GM19455 (cell line): ENCODE measurements around the gene GSE1.

Experiments
- ATAC-seq: cut with Tn5 transposase; IDR thresholded peaks from one replicate; pipeline ENCODE4 v1.9.1; 2021; ENCODE audit not compliant: unreplicated experiment

The GSE1 gene

DNA sequence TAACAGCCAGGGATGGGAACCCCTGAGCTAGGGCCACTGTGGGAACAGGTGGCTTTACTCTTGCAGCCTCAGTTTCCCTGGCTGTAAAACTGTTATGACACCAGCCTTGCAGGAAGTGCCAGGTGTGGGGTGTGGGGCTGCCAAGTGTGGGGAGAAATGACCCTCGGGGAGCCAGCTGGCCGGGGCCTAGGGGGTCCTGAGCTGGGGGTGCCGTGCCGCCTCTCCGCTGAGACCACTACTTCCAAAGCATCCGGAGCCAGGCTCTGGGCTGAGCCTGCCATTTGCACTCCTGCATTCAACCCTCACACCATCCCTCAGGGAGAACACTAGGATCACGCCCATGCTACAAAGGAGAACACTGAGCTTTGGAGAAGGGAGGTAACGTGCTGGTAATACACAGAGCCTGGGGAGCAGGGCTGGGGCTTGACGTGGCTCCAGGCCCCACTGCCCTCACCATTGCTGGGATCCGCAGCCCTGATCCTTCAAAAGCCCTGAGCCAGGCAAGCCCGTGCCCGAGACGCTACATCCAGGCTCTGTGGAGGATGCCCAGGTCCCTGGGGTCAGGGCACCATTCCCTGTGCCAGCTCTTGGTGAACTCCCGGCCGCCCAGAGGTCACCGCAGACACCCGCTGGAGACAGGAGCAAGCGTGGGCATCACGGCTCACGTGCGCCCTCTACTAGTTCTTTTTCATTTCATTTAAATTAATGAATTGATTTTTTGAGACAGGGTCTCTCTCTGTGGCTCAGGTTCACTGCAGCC is 104.5 kb downstream of the GSE1 start:
- no peak for ATAC-seq

DNA sequence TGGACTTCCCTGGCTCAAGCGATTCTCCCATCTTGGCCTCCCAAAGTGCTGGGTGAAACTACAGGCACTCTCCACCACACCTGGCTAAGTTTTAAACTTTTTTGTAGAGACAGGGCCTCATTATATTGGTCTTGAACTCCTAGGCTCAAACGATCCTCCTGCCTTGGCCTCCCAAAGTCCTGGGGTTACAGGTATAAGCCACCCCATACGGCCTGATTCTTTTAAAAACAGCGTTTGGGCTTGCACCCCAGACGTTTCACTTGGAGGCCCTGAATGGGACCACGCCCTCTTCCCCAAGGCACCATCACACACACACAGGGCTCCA is 105.0 kb downstream of the GSE1 start:
- no peak for ATAC-seq

DNA sequence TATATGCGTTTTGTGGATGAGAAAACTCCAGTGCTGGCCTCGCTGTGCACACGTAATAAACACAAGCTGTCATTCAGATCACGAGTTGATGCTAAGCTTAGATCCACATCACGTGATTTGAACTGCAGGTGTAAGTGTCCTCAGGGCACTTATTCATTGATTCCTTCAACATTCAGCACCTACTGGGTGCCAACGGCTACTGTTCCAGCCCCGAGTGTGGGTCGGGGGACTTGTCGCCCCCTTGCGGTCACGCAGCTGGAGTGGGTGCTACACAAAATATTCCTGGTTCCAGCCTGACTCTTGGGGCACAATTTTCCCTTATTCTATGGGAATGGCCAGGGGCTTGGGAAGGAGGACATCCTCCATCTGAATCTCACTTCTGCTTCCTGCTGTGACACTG is 105.6 kb downstream of the GSE1 start:
- no peak for ATAC-seq

DNA sequence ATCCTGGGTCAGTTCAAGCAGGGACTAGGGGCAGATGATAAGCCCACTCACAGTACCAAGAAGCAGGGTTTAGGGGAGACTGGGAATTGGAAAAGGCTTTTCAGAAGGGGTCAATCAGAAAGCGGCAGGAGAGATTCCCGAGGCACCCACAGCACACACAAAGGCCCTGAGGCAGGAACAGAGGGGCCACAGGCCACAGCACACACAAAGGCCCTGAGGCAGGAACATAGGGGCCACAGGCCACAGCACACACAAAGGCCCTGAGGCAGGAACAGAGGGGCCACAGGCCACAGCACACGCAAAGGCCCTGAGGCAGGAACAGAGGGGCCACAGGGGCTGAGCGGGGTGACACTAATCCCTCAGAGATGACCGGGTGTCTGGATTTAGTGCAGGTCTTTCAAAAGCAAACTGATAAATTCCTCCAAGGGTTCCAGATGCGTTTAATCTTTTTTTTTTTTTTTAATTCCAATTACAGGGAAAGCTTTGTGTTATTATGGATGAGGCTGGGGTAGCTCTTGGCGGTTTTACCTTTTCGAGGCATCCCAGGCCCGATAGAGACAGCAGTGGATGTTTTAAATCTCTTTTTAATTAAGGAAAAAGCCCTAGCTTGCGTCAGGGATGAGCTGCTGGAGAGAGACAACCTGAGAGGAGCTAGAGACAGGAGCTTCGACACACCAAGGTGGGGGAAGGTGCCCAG is 106.6 kb downstream of the GSE1 start:
- no peak for ATAC-seq

DNA sequence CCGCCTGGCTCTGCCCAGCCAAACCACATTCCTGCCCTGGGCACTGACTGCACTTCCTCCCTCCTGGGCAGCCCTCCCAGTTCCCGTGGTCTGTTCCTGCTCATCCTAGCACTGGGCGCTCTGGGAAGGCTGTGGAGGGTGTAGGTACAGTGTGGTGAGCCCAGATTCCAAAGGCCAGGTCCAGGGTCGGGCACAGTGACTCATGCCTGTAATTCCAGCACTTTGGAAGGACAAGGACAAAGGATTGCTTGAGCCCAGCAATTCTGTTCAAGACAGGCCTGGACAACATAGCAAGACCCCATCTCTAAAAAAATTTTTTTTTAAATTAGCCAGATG is 107.1 kb downstream of the GSE1 start:
- no peak for ATAC-seq

DNA sequence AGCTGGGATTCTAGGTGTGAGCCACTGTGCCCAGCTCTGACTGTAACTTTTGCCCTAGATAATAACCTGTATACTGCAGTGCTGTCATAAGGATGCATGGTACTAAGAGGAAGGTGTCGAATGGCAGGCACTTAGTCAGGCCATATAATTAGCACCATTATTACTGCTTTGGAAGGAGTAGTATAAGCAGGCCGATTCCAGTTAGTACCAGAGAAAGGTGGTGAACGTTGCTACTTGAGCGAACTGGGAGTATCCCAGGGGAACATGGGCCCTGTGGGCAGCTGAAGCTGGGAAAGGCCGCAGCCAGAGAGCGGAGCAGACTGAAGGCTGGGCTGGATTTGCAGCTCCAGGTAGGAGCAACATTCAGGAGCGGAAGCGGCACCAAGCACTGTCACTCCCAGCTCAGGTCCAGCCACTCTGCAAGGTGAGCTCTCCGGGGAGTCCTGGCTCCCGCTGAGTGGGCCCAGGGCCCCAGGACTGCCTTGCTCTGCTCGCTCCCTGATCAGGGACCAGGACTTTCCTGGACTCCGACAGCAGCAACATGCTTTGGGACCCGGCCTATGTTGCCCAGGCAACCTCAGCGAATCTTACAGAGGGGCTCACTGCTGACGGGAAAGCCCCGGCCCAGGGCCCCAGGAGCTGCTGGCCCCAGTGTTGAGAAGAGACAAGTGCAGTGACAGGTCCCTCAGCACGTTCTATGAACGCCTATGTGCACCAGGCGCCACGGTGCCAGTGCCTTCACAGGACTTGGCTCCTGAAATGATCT is 109.2 kb downstream of the GSE1 start:
- no peak for ATAC-seq

DNA sequence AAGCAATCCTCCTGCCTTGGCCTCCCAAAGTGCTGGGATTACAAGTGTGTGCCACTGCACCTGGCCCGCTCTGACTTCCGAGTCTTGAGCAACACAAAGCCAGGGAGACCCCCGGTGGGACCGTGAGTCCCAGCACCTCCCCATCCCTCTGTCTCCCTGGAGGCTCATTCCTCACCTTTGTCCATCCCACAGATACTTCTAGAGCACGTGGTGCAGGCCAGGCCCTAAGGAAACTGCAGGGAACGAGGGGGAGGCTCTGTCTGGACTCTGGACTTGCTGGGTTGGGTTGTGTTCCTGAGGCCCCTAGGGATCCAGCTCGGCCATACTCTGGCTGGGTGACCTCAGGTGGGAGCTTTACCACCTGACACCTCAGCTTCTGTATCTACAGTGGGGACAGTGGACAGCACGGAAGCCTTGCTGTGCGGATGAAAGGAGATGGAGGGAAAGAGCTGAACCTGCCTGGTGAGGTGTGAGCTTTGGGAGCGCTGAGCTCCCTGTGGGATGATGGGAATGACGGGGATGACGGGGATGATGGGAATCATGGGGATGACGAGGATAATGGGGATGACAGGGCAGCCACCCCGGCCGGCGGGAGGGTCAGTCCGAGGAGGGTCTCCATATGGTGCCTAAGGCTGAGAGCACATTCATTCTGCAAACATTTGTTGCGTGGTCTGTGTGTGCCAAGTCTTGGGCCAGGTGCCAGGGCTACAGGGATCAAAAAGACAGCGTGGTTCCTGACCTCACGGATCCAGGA is 111.2 kb downstream of the GSE1 start:
- no peak for ATAC-seq

DNA sequence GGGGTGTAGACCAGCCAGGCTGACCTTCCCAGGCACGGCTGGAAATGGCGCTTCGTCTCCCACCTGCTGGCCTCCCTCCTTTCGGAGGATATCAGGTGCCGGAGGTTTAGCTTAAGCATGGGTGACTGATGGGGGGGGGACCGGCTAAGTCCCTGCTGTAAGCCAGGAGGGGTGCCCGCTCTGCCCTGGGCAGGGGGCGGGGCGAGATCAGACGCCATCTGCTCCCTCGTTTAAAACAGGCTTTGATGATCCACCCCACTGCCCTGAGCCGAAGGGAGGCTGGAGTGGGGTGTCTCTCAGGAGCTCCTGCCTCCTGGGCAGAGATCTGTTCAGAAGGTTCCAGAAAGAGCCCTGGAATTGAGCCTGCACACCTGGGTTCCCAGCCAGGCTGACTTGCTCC is 111.8 kb downstream of the GSE1 start:
- no peak for ATAC-seq
